Neuronal stem cell (in vitro differentiated cells): Measurements from ENCODE around the gene DHRS1.

Source experiments
- DNase-seq: peaks from one replicate; pipeline ENCODE4 v3.0.0-alpha.2; 2013; ENCODE audit warnings: low spot score
- H2AFZ ChIP-seq: one replicate; pipeline ENCODE4 v1.6.1; 2013; ENCODE audit warnings: mild to moderate bottlenecking, low read length, inconsistent platforms
- H2AK5ac ChIP-seq: 2 replicates; pipeline ENCODE4 v1.6.1; 2013; ENCODE audit warnings: low read depth, mild to moderate bottlenecking, inconsistent platforms, low read length, moderate library complexity, mixed read lengths
- H2BK120ac ChIP-seq: 2 replicates; pipeline ENCODE4 v1.6.1; 2013; ENCODE audit warnings: low read depth, mild to moderate bottlenecking, inconsistent platforms, low read length, moderate library complexity, mixed read lengths
- H2BK12ac ChIP-seq: one replicate; pipeline ENCODE4 v1.6.1; 2013; ENCODE audit warnings: low read length, inconsistent platforms
- H2BK15ac ChIP-seq: 2 replicates; pipeline ENCODE4 v1.6.1; 2013; ENCODE audit warnings: mild to moderate bottlenecking, low read length, inconsistent platforms, mixed read lengths
- H2BK5ac ChIP-seq: one replicate; pipeline ENCODE4 v1.6.1; 2013; ENCODE audit warnings: inconsistent platforms, mild to moderate bottlenecking, low read length, moderate library complexity
- H3K14ac ChIP-seq: one replicate; pipeline ENCODE4 v1.6.1; 2013; ENCODE audit warnings: low read length, inconsistent platforms
- H3K18ac ChIP-seq: 2 replicates; pipeline ENCODE4 v1.6.1; 2013; ENCODE audit warnings: low read length, inconsistent platforms
- H3K23ac ChIP-seq: 2 replicates; pipeline ENCODE4 v1.6.1; 2013; ENCODE audit warnings: low read depth, mild to moderate bottlenecking, mixed read lengths, low read length, inconsistent platforms; ENCODE audit not compliant: poor library complexity
- H3K27ac ChIP-seq: replicated peaks from 3 replicates; pipeline ENCODE4 v1.5.1; 2013; ENCODE audit warnings: low read length, inconsistent platforms
- H3K27me3 ChIP-seq, 3 experiments: 2 replicates each; pipeline ENCODE4 v1.6.1; 2013; ENCODE audit warnings: low read length in 3 of 3, mild to moderate bottlenecking in 2 of 3, inconsistent platforms in 1 of 3, low read depth in 1 of 3, mixed read lengths in 1 of 3, moderate library complexity in 1 of 3; ENCODE audit not compliant: control insufficient read depth in 3 of 3, insufficient read depth in 3 of 3
- H3K36me3 ChIP-seq, 2 donors: replicated peaks in 1 of 2; 2 replicates each; pipeline ENCODE4 v1.6.1; 2013; ENCODE audit warnings: low read length in 2 of 2; ENCODE audit not compliant: control insufficient read depth in 2 of 2, insufficient read depth in 2 of 2
- H3K4ac ChIP-seq: 2 replicates; pipeline ENCODE4 v1.6.1; 2013; ENCODE audit warnings: inconsistent platforms, mild to moderate bottlenecking, low read length, moderate library complexity
- H3K4me1 ChIP-seq, 2 donors: 1 replicate in 1 of 2; 2 replicates in 1 of 2; pipeline ENCODE4 v1.6.1; 2013; ENCODE audit warnings: low read length in 2 of 2, low read depth in 1 of 2; ENCODE audit not compliant: control insufficient read depth in 2 of 2, insufficient read depth in 1 of 2
- H3K4me2 ChIP-seq: one replicate; pipeline ENCODE4 v1.6.1; 2013; ENCODE audit warnings: mild to moderate bottlenecking, low read length, inconsistent platforms; ENCODE audit not compliant: insufficient read depth, poor library complexity, severe bottlenecking
- H3K4me3 ChIP-seq, 2 donors: 2 replicates each; pipeline ENCODE4 v1.5.1; 2013; ENCODE audit warnings: low read length in 2 of 2, mild to moderate bottlenecking in 2 of 2, inconsistent platforms in 1 of 2, moderate library complexity in 1 of 2
- H3K79me1 ChIP-seq: one replicate; pipeline ENCODE4 v1.6.1; 2013; ENCODE audit warnings: low read depth, mild to moderate bottlenecking, inconsistent platforms, low read length, moderate library complexity
- H3K9ac ChIP-seq: one replicate; pipeline ENCODE4 v1.6.1; 2013; ENCODE audit warnings: mild to moderate bottlenecking, low read depth, low read length, inconsistent platforms; ENCODE audit not compliant: poor library complexity
- H3K9me3 ChIP-seq, 2 donors: replicated peaks in 1 of 2; 2 replicates each; pipeline versions ENCODE3 to v1.6.1; 2013; ENCODE audit warnings: low read length in 2 of 2, mild to moderate bottlenecking in 2 of 2, inconsistent platforms in 1 of 2, low read depth in 1 of 2, mixed read lengths in 1 of 2, moderate library complexity in 1 of 2; ENCODE audit not compliant: control insufficient read depth in 2 of 2, insufficient read depth in 1 of 2
- H4K8ac ChIP-seq: one replicate; pipeline ENCODE4 v1.6.1; 2013; ENCODE audit warnings: low read depth, mild to moderate bottlenecking, inconsistent platforms, low read length, moderate library complexity
- H4K91ac ChIP-seq: one replicate; pipeline ENCODE4 v1.6.1; 2013; ENCODE audit warnings: low read length, low read depth, mild to moderate bottlenecking, inconsistent platforms; ENCODE audit not compliant: poor library complexity
- WGBS, 2 donors: extraction: QIAGEN DNeasy Blood & Tissue Kit; methylation state at CpG; one replicate each; pipeline ENCODE4 v1.1.7; 2013; ENCODE audit warnings: missing lambda C conversion rate in 2 of 2, mixed read lengths in 1 of 2; ENCODE audit not compliant: insufficient read length in 2 of 2, insufficient replicate concordance in 1 of 2; ENCODE audit errors: extremely low coverage in 2 of 2; 5-methylcytosine and 5-hydroxymethylcytosine counted together

Gene DHRS1

DNA sequence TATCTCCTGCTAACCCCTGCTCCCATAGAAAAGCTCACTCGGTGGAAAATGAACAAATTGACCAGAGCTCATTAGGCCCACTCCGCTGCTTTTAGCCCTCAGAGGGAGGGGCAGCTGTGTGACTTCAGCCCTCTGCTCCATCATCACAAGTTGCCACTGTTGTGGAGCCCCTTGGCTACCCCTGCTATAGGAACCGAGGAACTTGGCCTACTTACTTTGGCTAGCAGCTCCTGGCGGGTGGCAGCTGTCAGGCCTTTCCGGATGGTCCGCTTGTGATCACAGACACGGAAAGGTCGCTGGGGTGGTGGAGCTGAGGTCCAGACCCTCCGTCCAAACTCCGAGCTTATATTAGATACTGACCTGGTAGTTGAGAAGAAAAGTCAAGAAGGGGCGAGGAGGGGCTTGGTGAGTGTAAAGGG, 7.6 kb upstream of the DHRS1 start:
- DNase-seq: no peak
- H3K4me3 ChIP-seq: no peak overlapping the region
- no peak overlapping the region for H3K27ac ChIP-seq
- H3K14ac ChIP-seq: no peak overlapping the region
- no peaks in the 10 kb centered on the region for H3K79me1 ChIP-seq
- no peak overlapping the region for H3K23ac ChIP-seq
- no peak overlapping the region for H3K4ac ChIP-seq
- H2BK12ac ChIP-seq: no peak overlapping the region
- H3K4me2 ChIP-seq: no peak overlapping the region
- H4K8ac ChIP-seq: no peak overlapping the region
- H2AFZ ChIP-seq: no peak overlapping the region
- peaks cover 41 to 83% of the 10 kb centered on the region in 2 donors for H3K36me3 ChIP-seq
- no peaks in the 10 kb centered on the region for H3K9me3 ChIP-seq
- H2BK5ac ChIP-seq: no peak overlapping the region
- H2AK5ac ChIP-seq: no peak overlapping the region
- no peaks in the 10 kb centered on the region for H3K4me1 ChIP-seq
- H4K91ac ChIP-seq: no peak overlapping the region
- no peak overlapping the region for H2BK15ac ChIP-seq
- no peak overlapping the region for H3K18ac ChIP-seq
- WGBS, 2 donors: no CpG with 5 or more reads among the region's 11 CpGs
- no peak overlapping the region for H3K9ac ChIP-seq
- H3K27me3 ChIP-seq: no peaks in the 10 kb centered on the region
- no peak overlapping the region for H2BK120ac ChIP-seq

- no peaks in the 10 kb centered on the region for H3K27me3 ChIP-seq
- no peak overlapping the region for H3K18ac ChIP-seq
- no peaks in the 10 kb centered on the region for H3K9me3 ChIP-seq
- H3K4me2 ChIP-seq: no peak overlapping the region
- H2AK5ac ChIP-seq: no peak overlapping the region
- no peak overlapping the region for H3K4ac ChIP-seq
- H2BK5ac ChIP-seq: no peak overlapping the region
- peak overlapping the region; percentile 44 for H4K91ac ChIP-seq
- no CpG with 5 or more reads among the region's 11 CpGs for WGBS, 2 donors
- no peak for DNase-seq
- H3K9ac ChIP-seq: no peak overlapping the region
- H3K4me1 ChIP-seq: peaks cover 7 to 9% of the 10 kb centered on the region in 2 donors
- no peak overlapping the region for H2AFZ ChIP-seq
- no peak overlapping the region for H4K8ac ChIP-seq
- H2BK120ac ChIP-seq: no peak overlapping the region
- H3K23ac ChIP-seq: no peak overlapping the region
- H2BK12ac ChIP-seq: no peak overlapping the region
- H3K79me1 ChIP-seq: peaks cover 7% of the 10 kb centered on the region
- no peak overlapping the region for H3K4me3 ChIP-seq
- H2BK15ac ChIP-seq: no peak overlapping the region
- H3K27ac ChIP-seq: no peak overlapping the region
- H3K36me3 ChIP-seq: peaks cover 44 to 78% of the 10 kb centered on the region in 2 donors
- no peak overlapping the region for H3K14ac ChIP-seq
Observed at GRCh38 chr14:24304019-24304387, 4.4 kb upstream of the DHRS1 start.

DNA sequence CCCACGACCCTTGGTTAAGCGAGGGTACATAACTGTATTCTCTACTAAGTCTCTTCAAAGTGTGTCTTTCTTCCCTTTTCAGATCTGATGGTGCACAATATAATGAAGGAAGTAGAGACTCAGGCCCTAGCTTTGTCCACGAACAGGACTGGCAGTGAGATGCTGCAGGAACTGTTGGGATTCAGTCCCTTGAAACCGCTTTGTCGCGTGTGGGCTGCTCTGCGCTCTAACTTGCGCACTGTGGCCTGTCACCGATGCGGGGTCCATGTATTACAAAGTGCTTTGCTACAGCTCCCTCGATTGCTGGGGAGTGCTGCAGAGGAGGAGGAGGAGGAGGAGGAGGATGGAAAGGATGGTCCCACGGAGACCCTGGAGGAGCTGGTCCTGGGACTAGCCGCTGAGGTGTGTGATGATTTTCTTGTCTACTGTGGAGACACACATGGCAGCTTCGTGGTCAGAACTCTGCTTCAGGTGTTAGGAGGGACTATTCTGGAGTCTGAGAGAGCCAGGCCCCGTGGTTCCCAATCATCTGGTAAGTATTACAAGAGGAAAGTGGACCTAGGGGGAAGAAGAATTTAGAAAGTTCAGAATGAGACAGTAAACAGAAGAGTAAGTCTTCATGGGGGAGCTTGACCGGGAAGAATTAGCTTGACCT, 873 bp upstream of the DHRS1 start:
- Histone ChIP-seq H2BK15ac (no peak overlapping the region), H3K36me3 (peaks cover 40 to 58% of the 10 kb centered on the region in 2 donors), H3K18ac (no peak overlapping the region), H3K4me1 (peaks cover 9 to 11% of the 10 kb centered on the region in 2 donors), H2BK12ac (no peak overlapping the region), H4K91ac (no peak overlapping the region), H4K8ac (no peak overlapping the region), H3K27ac (no peak overlapping the region), H3K4me3 (peak overlapping the region; percentile 91 to 98), H3K4me2 (peak overlapping the region; percentile 88), H3K9me3 (no peaks in the 10 kb centered on the region), H2BK120ac (no peak overlapping the region), H3K9ac (peak overlapping the region; percentile 75), H2AFZ (peak overlapping the region; percentile 99), H2AK5ac (no peak overlapping the region), H3K14ac (no peak overlapping the region), H3K27me3 (no peaks in the 10 kb centered on the region), H3K79me1 (peaks cover 7% of the 10 kb centered on the region), H3K23ac (no peak overlapping the region), H3K4ac (no peak overlapping the region), H2BK5ac (no peak overlapping the region)
- no CpG with 5 or more reads among the region's 16 CpGs for WGBS, 2 donors
- no peak for DNase-seq

DNA sequence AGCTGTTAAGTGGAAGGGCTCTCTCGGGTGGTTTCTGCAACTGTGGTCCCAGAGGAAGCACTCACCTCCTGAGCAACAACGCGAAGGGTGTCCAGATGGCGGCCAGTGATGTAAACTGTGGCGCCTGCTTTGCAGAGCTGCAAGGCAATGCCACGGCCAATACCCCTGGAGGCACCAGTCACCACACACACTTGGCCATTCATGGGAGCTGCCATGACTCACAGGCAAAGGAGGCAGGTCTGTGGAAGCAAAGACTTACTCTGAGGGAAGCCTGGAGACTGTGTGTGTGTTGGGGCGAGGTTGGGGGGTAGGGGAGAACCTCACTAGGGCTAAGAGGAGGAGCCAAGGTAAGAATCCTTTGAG, 707 bp downstream of the DHRS1 start:
- no peak overlapping the region for H3K14ac ChIP-seq
- no peak overlapping the region for H2BK120ac ChIP-seq
- peak overlapping the region; percentile 99 for H2AFZ ChIP-seq
- H3K4me3 ChIP-seq: peak overlapping the region; percentile 91 to 98
- WGBS, 2 donors: no CpG with 5 or more reads among the region's 7 CpGs
- DNase-seq: no peak
- H4K91ac ChIP-seq: no peak overlapping the region
- H3K27me3 ChIP-seq: no peaks in the 10 kb centered on the region
- H3K23ac ChIP-seq: no peak overlapping the region
- peak overlapping the region; percentile 67 for H2BK5ac ChIP-seq
- H3K4me1 ChIP-seq: peaks cover 9 to 11% of the 10 kb centered on the region in 2 donors
- H2AK5ac ChIP-seq: no peak overlapping the region
- no peak overlapping the region for H3K18ac ChIP-seq
- no peak overlapping the region for H3K4ac ChIP-seq
- no peaks in the 10 kb centered on the region for H3K9me3 ChIP-seq
- H3K4me2 ChIP-seq: peak overlapping the region; percentile 83
- H3K36me3 ChIP-seq: peaks cover 27 to 51% of the 10 kb centered on the region in 2 donors
- H4K8ac ChIP-seq: no peak overlapping the region
- peaks cover 7% of the 10 kb centered on the region for H3K79me1 ChIP-seq
- no peak overlapping the region for H3K9ac ChIP-seq
- H2BK12ac ChIP-seq: no peak overlapping the region
- H2BK15ac ChIP-seq: no peak overlapping the region
- no peak overlapping the region for H3K27ac ChIP-seq
